ENCODE data around the gene SMYD3.

The SMYD3 gene

GRCh38 chr1:245750261-245750660 is 756.8 kb downstream of the SMYD3 start:
- no peak for TF ChIP-seq EZH2phosphoT487 (IDR thresholded peaks at IDR 0.05; ENCODE audit: borderline replicate concordance)
- TF ChIP-seq CTCF (conservative IDR thresholded peaks at IDR 0.05; ENCODE audit: low read length), result no peak
- Histone ChIP-seq H3F3A (ENCODE audit: low read depth) (no peaks in the 10 kb centered on the region), H3K9me3 (ENCODE audit: insufficient read depth, low read depth, low read length) (no peaks in the 10 kb centered on the region), H3K4me1 (ENCODE audit: insufficient read depth, low read length, poor library complexity, severe bottlenecking) (peaks cover 8% of the 10 kb centered on the region), H3K9ac (ENCODE audit: low read depth, low read length, poor library complexity, severe bottlenecking) (no peak overlapping the region), H3K27me3 (ENCODE audit: insufficient read depth, low read length, poor library complexity, severe bottlenecking) (no peaks in the 10 kb centered on the region), H3K4me2 (ENCODE audit: low read depth, low read length, poor library complexity, severe bottlenecking) (no peak overlapping the region), H2AFZ (ENCODE audit: low read length) (no peak overlapping the region), H3K9me2 (replicated peaks; ENCODE audit: low read depth, low read length) (no peaks in the 10 kb centered on the region), H3K79me2 (ENCODE audit: insufficient read depth, low read length) (no peaks in the 10 kb centered on the region), H3K36me3 (ENCODE audit: insufficient read depth, low read length) (peaks cover 6% of the 10 kb centered on the region; the same call in 1 of the 2 replicates), H4K20me1 (ENCODE audit: insufficient read depth, low read length, poor library complexity, severe bottlenecking) (no peaks in the 10 kb centered on the region), H3K4me3 (ENCODE audit: low read length, poor library complexity, severe bottlenecking) (no peak overlapping the region)

- Histone ChIP-seq H3K9me3 (ENCODE audit: insufficient read depth, low read depth, low read length) (no peaks in the 10 kb centered on the region), H3K4me3 (ENCODE audit: low read length, poor library complexity, severe bottlenecking) (no peak overlapping the region), H4K20me1 (ENCODE audit: insufficient read depth, low read length, poor library complexity, severe bottlenecking) (no peaks in the 10 kb centered on the region), H3K4me2 (ENCODE audit: low read depth, low read length, poor library complexity, severe bottlenecking) (no peak overlapping the region), H2AFZ (ENCODE audit: low read length) (no peak overlapping the region), H3K36me3 (ENCODE audit: insufficient read depth, low read length) (peaks cover 6% of the 10 kb centered on the region; the same call in 1 of the 2 replicates), H3K4me1 (ENCODE audit: insufficient read depth, low read length, poor library complexity, severe bottlenecking) (no peaks in the 10 kb centered on the region), H3K79me2 (ENCODE audit: insufficient read depth, low read length) (no peaks in the 10 kb centered on the region), H3K9ac (ENCODE audit: low read depth, low read length, poor library complexity, severe bottlenecking) (no peak overlapping the region), H3K9me2 (replicated peaks; ENCODE audit: low read depth, low read length) (no peaks in the 10 kb centered on the region), H3K27me3 (ENCODE audit: insufficient read depth, low read length, poor library complexity, severe bottlenecking) (no peaks in the 10 kb centered on the region), H3F3A (ENCODE audit: low read depth) (no peaks in the 10 kb centered on the region)
- TF ChIP-seq EZH2phosphoT487 (IDR thresholded peaks at IDR 0.05; ENCODE audit: borderline replicate concordance) (no peak), CTCF (conservative IDR thresholded peaks at IDR 0.05; ENCODE audit: low read length) (no peak)
Observed at GRCh38 chr1:245749053-245749452, 758.0 kb downstream of the SMYD3 start.

GRCh38 chr1:245748646-245749045 is 758.4 kb downstream of the SMYD3 start:
- Histone ChIP-seq H3K4me1 (ENCODE audit: insufficient read depth, low read length, poor library complexity, severe bottlenecking) (no peaks in the 10 kb centered on the region), H4K20me1 (ENCODE audit: insufficient read depth, low read length, poor library complexity, severe bottlenecking) (no peaks in the 10 kb centered on the region), H3K9me2 (replicated peaks; ENCODE audit: low read depth, low read length) (no peaks in the 10 kb centered on the region), H3K79me2 (ENCODE audit: insufficient read depth, low read length) (no peaks in the 10 kb centered on the region), H3K36me3 (ENCODE audit: insufficient read depth, low read length) (peaks cover 6% of the 10 kb centered on the region; the same call in 1 of the 2 replicates), H3F3A (ENCODE audit: low read depth) (no peaks in the 10 kb centered on the region), H3K4me2 (ENCODE audit: low read depth, low read length, poor library complexity, severe bottlenecking) (no peak overlapping the region), H3K9me3 (ENCODE audit: insufficient read depth, low read depth, low read length) (no peaks in the 10 kb centered on the region), H2AFZ (ENCODE audit: low read length) (no peak overlapping the region), H3K4me3 (ENCODE audit: low read length, poor library complexity, severe bottlenecking) (no peak overlapping the region), H3K27me3 (ENCODE audit: insufficient read depth, low read length, poor library complexity, severe bottlenecking) (no peaks in the 10 kb centered on the region), H3K9ac (ENCODE audit: low read depth, low read length, poor library complexity, severe bottlenecking) (no peak overlapping the region)
- TF ChIP-seq EZH2phosphoT487 (IDR thresholded peaks at IDR 0.05; ENCODE audit: borderline replicate concordance) (no peak), CTCF (conservative IDR thresholded peaks at IDR 0.05; ENCODE audit: low read length) (no peak)

Measured in Loucy (cell line).